Fibroblast of skin of left quadriceps (primary cell): ENCODE data around the gene ZNF45.
"Not testable (repeated sequence)": the region's sequence is repeated elsewhere in the genome, so short reads cannot be mapped to it uniquely, and the experiment has no call there.

Experiments
- DNase-seq, 2 experiments: peaks; one replicate each; pipeline ENCODE4 v3.0.0-alpha.2; 2013; ENCODE audit warnings: low read depth in 2 of 2

Gene ZNF45

DNA sequence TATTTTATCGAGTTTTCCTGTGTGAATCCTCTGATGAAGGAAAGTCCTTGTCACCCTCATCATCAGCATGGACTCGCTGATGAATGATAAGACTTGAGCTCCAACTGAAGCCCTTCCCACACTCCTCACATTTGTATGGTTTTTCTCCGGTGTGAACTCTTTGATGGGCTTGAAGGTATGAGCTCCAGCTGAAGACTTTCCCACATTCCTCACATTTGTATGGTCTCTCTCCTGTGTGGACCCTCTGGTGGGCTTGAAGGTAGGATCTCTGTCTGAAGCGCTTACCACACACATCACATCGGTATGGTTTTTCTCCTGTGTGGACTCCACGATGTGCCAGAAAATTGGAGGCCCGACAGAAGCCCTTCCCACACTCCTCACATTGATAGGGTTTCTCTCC lies 21.7 kb downstream of the ZNF45 start:
- DNase-seq: no peak

- no peak for DNase-seq
These were observed 24.2 kb downstream of the ZNF45 start for GRCh38 chr19:43910884-43911283.

DNA sequence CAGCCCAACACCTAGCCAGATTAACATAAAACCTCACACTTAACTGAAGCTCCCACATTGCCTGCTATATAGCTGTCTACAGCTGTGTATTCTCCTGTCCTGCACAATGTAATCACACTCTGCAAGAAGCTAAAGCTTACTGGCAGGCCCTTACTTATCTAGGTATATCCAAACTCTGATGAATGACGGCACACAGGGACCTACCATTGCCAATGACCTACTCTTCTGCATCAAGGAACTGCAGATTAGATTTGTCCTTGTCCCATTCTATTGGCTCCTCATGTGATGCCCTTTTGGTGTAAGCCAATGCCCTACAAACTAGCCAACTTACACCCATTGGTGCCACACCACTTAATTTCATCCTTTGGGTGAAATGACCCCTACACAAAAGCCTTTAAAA lies 26.4 kb downstream of the ZNF45 start:
- DNase-seq: no peak

GRCh38 chr19:43906774-43907173 lies 28.3 kb downstream of the ZNF45 start:
- DNase-seq: no peak

DNA sequence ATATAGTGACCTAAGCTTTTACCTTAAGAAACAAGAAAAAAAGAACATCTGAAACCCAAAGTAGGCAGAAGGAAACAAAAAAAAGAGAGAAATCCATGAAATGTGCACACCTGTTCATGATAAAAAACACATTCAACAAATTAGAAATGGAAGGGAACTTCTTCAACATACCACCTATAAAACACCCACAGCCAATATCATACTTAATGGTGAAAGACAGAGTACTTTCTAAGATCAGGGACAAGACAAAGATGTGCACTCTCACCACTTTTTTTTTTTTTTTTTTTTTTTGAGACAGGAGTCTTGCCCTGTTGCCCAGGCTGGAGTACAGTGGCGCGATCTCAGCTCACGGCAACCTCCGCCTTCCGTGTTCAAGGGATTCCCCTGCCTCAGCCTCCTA lies 29.2 kb downstream of the ZNF45 start:
- no peak for DNase-seq

- DNase-seq: no peak
These were observed 32.7 kb downstream of the ZNF45 start for GRCh38 chr19:43902399-43902798.

DNA sequence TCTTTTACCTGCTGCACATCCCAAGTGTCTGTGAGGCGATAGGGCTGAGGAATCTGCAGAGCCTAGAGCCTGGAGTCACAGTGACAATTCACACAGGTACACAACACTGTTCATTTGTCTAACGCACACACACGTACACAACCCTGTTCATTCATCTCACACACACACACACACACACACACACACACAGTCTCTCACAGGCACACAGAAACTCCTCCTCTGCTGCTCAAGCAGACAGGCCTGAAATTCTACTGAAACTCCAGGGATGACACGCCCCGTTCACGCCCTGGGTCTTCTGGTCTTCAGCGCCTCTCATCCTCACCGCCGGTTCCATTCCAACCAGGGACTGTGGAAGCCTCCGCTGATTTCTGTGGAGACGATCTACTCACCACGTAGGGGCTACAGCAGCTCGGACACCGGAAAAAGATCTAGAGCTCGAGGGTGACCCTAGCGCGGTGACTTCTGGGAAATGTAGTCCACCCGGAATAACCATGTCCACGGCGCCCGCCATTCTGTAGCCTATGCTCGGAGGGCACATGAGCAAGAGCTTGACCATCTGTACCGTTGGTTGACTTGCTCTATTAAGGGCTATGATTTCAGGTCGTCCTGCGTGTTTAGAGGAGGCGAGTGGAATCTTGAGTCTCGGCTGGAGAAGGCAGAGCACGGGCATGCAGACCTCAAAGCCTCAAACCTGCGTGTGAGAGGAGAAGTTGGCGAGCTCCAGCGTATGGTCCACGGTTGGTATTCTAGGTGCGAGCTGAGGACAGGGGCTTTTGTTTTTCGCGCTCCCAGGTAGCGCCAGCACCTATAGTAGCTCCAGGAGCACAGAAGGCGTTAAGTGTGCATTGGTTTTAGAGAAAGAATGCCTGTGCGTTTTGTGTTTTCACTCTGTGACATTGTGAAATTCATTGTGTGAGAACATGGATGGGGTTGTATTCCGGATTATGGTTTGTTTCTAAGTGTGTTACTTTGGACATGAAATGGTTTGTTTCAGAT lies 33.4 kb downstream of the ZNF45 start:
- peak; percentile 66 for DNase-seq

DNA sequence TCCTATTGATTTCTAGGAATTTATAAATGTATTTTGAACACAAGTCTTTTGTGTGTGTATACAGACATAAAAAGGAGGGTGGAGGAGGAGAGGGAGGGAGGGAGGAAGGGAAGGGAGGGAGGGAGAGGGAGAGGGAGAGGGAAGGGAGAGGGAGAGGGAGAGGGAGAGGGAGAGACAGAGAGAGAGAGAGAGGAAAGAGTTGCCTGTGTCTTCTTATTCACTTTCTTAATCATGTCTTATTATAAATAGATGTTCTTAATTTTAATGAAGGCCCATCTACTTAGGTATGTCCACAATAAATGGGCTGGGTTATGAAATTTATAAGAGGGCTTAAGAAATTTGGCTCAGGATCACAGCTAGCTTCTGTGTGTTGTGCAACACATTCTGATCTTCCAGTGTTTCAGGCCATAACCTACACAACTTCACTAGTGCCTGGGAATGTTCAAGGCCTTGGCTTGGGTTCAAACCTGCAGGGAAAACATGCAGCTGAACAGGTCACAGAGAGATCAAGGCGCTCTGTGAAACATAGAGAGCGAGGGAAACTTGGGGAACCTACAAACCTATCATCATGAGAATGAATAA lies 39.3 kb downstream of the ZNF45 start:
- DNase-seq: no peak

DNA sequence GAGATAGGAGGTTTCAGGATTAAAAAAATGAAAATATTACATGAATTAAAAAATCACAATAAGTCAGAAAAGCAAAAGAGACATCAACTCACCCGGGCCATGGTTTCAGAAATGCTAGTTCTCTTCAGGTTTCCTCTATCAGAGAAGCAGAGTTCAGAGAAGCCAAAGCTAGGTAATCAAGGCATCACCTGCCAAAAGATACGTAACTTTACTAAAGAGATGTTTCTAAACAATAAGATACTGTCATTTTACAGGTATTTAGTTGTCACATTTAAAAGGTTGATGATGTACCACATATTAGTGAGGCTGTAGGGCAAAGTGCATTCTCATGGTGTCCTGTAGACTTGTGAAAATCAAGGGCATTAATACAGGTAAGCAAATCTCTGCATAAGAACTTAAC lies 51.2 kb downstream of the ZNF45 start, which contains the start of gene ZNF404:
Gene ZNF404 (minus strand): TSS at position 101 of the 400 bp plus-strand sequence.
- DNase-seq: no peak

DNA sequence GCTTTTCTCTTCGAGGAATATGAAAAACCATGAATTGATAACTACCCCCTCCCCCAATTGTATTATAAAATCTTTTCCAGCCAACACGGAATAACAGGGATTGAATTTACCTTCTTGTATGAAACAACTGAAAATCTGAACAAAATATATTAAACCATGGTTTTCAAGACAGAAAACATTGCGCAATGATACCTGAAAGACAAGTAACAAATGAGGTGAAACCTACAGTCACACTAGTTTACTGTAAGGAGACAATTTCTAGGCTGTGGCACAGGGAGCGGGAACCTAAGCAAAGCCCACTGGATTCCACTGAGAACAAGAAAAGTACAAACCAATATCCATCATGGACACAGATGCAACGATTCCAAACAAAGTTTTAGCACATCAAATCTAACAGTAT lies 54.6 kb downstream of the ZNF45 start:
- no peak for DNase-seq

DNA sequence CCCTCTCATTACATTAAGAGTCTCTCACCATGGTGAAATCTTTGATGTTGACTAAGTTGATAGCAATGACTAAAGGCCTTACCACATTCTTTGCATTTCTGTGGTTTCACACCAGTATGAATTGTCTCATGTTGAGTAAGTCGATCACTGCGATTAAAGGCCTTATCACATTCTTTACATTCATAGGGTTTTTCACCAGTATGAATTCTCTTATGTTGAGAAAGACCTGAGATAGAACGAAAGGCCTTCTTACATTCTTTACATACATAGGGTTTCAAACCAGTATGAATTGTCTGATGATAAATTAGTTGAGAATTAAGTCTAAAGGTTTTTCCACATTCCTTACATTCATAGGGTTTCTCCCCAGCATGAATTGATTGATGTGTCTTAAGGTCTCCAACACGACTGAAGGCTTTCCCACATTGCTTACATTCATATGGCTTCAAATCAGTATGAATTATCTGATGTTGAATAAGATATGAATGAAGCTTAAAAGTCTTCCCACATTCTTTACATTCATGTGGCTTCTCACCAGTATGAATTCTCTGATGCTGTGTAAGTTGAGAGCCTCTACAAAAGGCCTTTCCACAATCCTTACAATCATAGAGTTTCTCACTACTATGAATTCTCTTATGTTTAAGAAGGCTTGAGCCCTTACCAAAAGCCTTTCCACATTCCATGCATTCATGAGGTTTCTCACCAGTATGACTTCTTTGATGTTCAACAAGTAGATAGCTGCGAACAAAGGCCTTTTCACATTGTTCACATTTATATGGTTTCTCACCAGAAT lies 62.3 kb downstream of the ZNF45 start:
- no peak for DNase-seq

DNA sequence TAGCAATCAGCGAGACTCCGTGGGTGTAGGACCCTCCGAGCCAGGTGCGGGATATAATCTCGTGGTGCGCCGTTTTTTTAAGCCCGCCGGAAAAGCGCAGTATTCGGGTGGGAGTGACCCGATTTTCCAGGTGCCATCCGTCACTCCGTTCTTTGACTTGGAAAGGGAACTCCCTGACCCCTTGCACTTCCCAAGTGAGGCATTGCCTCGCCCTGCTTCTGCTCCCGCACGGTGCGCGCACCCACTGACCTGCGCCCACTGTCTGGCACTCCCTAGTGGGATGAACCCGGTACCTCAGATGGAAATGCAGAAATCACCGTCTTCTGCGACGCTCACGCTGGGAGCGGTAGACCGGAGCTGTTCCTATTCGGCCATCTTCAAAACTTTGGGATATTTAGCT lies 68.2 kb downstream of the ZNF45 start:
- DNase-seq: not testable (repeated sequence)
